Measurements from ENCODE around the gene CRY1. TPM values are rescaled to one million over a fixed set of nuclear protein-coding genes. Genes with fewer than 3 reads are reported as not detected.
A peak's percentile ranks its signal among the peaks of the same experiment; 100 is the strongest.

Gene CRY1
- polyA plus RNA-seq, 1 experiment: 13.7 TPM

DNA sequence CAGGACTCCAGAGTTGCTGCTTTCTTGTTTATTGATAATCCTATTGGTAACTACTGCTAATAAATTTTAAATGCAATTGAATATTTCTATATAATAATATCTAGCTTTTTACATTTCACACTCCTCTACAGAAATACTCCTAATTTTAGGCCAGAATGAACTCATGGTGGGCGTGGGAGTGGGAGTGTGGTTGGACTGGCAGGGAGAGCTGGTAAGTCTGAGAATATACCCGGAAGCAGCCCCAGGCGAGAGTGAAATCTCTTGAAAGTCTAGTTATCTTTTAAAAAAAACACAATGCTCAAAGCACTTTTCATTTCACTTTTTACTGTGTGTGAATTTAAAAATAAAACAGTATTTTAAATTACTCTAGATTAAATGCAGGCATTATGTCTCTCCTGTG, 132.9 kb downstream of the CRY1 start:
- ChIA-PET POLR2A (interaction anchor here (1.0 kb wide), 1 partner anchor 154 kb away, joined by 5 read pairs; no protein-coding TSS in a partner anchor), CTCF (interaction anchor here (1.0 to 1.1 kb wide), 2 partner anchors 144 to 238 kb away, joined by 3 to 4 read pairs; no protein-coding TSS in a partner anchor)
- no peaks in the 10 kb centered on the region for H3K27me3 ChIP-seq (ENCODE audit: control insufficient read depth, insufficient read depth, low read length)
- no peak overlapping the region for H3K4me3 ChIP-seq (ENCODE audit: low read depth, low read length)
- H3K27ac ChIP-seq (ENCODE audit: low read depth, low read length): no peak overlapping the region
- TF ChIP-seq, protein P1, sequence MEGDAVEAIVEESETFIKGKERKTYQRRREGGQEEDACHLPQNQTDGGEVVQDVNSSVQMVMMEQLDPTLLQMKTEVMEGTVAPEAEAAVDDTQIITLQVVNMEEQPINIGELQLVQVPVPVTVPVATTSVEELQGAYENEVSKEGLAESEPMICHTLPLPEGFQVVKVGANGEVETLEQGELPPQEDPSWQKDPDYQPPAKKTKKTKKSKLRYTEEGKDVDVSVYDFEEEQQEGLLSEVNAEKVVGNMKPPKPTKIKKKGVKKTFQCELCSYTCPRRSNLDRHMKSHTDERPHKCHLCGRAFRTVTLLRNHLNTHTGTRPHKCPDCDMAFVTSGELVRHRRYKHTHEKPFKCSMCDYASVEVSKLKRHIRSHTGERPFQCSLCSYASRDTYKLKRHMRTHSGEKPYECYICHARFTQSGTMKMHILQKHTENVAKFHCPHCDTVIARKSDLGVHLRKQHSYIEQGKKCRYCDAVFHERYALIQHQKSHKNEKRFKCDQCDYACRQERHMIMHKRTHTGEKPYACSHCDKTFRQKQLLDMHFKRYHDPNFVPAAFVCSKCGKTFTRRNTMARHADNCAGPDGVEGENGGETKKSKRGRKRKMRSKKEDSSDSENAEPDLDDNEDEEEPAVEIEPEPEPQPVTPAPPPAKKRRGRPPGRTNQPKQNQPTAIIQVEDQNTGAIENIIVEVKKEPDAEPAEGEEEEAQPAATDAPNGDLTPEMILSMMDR (IDR thresholded peaks at IDR 0.05; ENCODE audit: low read depth, low read length): no peak
- H3K9me3 ChIP-seq (ENCODE audit: control insufficient read depth, insufficient read depth, low read length): no peaks in the 10 kb centered on the region
- DNase-seq (ENCODE audit: low read depth, low spot score): no peak

DNA sequence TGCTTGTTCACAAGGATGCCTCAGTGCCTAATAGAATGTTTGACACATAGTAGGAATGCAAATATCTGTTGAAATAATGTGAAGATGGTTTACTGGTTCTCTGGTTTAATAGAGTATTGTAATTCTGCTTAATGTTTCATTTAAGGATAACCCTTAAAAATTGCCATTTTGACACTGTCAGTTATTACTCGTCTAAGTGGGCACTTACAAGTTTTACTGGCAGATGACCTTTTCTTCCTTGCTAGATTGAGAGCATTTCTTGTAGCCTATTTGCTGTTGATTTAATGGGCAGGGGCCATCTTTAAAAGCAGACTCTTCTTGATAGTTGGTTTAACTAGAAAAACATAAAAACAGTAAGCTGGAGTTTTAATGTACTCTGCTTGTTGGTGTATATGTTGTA, 135.8 kb downstream of the CRY1 start:
- no peak for DNase-seq (ENCODE audit: low read depth, low spot score)
- Histone ChIP-seq H3K27me3 (ENCODE audit: control insufficient read depth, insufficient read depth, low read length) (no peaks in the 10 kb centered on the region), H3K9me3 (ENCODE audit: control insufficient read depth, insufficient read depth, low read length) (peaks cover 3% of the 10 kb centered on the region; the same call in 1 of the 2 replicates), H3K27ac (ENCODE audit: low read depth, low read length) (no peak overlapping the region), H3K4me3 (ENCODE audit: low read depth, low read length) (peak overlapping the region; percentile 76)
- ChIA-PET CTCF (interaction anchor here (0.5 to 1.0 kb wide), 3 partner anchors 134 to 718 kb away, joined by 3 to 5 read pairs (median 4); partner anchors contain the start of gene POLR3B), POLR2A (no interaction called here)
- TF ChIP-seq, protein P1 (IDR thresholded peaks at IDR 0.05; ENCODE audit: low read depth, low read length): no peak

DNA sequence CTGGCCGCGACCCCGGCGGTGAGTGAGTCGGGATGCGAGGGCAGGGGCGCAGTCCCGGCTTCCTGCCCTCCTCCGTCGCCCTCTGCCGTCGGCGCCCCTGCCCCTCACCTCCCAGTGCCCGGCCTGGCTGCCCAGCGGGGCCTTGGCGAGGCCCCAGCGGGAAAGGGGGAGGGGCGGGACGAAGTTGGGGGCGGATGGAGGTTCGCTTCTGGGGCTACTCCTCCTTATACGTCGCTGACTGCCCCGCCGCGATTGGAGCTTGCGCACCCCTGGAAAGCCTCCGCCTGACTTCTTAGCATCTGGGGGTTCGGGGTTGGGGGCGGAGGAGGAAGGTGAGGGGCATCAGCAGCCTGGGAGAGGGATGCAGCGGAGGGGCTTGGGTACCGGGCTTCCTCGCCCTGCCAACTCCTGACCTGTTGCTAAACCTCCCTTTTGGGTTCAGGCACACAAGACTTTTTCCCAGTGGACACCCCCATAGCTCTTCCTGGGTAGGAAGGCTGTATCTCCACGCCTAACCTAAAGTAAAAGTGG, 137.2 kb downstream of the CRY1 start:
- ChIA-PET CTCF (interaction anchor here (0.9 to 2.6 kb wide), 5 partner anchors 34 to 599 kb away, joined by 3 to 15 read pairs (median 3); partner anchors contain the start of gene POLR3B), POLR2A (interaction anchor here (0.6 to 2.3 kb wide), 30 partner anchors 8 to 709 kb away, joined by 3 to 44 read pairs (median 4); partner anchors contain the start of genes CRY1, MTERF2, POLR3B and RIC8B)
- no peaks in the 10 kb centered on the region for H3K27me3 ChIP-seq (ENCODE audit: control insufficient read depth, insufficient read depth, low read length)
- TF ChIP-seq, protein P1 (IDR thresholded peaks at IDR 0.05; ENCODE audit: low read depth, low read length): no peak
- peak; percentile 11 for DNase-seq (ENCODE audit: low read depth, low spot score)
- H3K9me3 ChIP-seq (ENCODE audit: control insufficient read depth, insufficient read depth, low read length): peaks cover 3% of the 10 kb centered on the region; the same call in 1 of the 2 replicates
- peak overlapping the region; percentile 76 for H3K4me3 ChIP-seq (ENCODE audit: low read depth, low read length)
- peak overlapping the region; percentile 94 for H3K27ac ChIP-seq (ENCODE audit: low read depth, low read length)

DNA sequence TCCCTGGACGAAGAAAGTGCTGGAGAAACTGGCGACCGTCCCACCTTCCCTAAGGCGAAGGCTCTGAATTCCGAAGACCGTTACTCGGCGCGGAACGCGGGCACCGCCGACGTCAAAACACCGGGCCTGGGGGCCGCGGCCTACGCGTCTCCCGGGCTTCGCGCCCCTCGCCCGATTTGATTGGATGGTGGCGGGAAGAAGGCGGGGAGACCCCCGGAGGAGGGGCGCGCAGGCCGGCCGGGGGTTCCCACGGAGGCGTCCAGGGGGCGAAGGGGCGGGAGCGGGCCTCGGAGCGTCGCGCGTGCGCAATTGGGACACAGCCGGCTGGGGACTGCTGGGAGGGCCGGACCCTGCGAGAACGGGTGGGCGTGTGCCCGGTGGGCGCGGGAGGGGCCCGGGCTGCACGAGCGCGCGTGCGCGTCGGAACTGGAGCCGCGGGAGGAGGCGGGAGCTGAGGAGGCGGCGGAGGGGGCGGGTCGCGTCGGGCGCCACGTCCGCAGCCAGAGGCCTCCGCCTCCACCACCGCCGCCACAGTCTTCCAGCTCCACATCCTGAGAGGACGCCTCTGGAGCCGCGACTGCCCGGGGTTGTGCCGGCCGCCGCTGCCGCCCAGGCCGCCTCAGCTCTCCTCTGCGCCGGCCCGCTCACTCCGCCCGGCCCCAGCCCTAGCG, 137.8 kb downstream of the CRY1 start, which contains the start of gene TMEM263:
Gene TMEM263 (plus strand): TSS at position 531 of the 671 bp plus-strand sequence. CDS start 11,210 bp downstream, outside the sequence.
- Histone ChIP-seq H3K9me3 (ENCODE audit: control insufficient read depth, insufficient read depth, low read length) (peaks cover 3% of the 10 kb centered on the region; the same call in 1 of the 2 replicates), H3K27me3 (ENCODE audit: control insufficient read depth, insufficient read depth, low read length) (no peaks in the 10 kb centered on the region), H3K27ac (ENCODE audit: low read depth, low read length) (peak within 1 kb of the TSS; percentile 94), H3K4me3 (ENCODE audit: low read depth, low read length) (peak within 1 kb of the TSS; percentile 76)
- peak; percentile 91 for DNase-seq (ENCODE audit: low read depth, low spot score)
- TF ChIP-seq, protein P1 (IDR thresholded peaks at IDR 0.05; ENCODE audit: low read depth, low read length): no peak
- POLR2A ChIA-PET: interaction anchor here (0.5 to 2.3 kb wide), 29 partner anchors 9 to 1492 kb away, joined by 3 to 44 read pairs (median 5); partner anchors contain the start of genes CRY1, MTERF2 and RIC8B
- CTCF ChIA-PET: interaction anchor here (0.6 to 2.6 kb wide), 6 partner anchors 15 to 598 kb away, joined by 3 to 15 read pairs (median 4); partner anchors contain the start of gene POLR3B
